A673 (cell line): ENCODE measurements around the gene ZSCAN10. TPM values are rescaled to one million over a fixed set of nuclear protein-coding genes. Genes with fewer than 3 reads are reported as not detected.

Experiments
- BruUV-seq: library from RNA; stranded (reverse); fragments of 400-500 nt; replicated peaks from 2 replicates; lab custom pipeline; 2021; lab: Mats Ljungman, UMichigan
- CTCF ChIA-PET: fragments of 300-600 bp; sonication (Branson Sonifier 250); formaldehyde crosslinking; loops from one replicate; lab custom pipeline; 2022; ENCODE audit warnings: antibody characterized with exemption; lab: Charles Lee
- POLR2A ChIA-PET: fragments of 300-600 bp; sonication (Branson Sonifier 250); formaldehyde crosslinking; loops from one replicate; lab custom pipeline; 2022; ENCODE audit warnings: antibody characterized with exemption; ENCODE audit not compliant: low non-redundant PET; lab: Charles Lee
- DNase-seq: peaks from one replicate; pipeline ENCODE4 v3.0.0-alpha.2; 2015; ENCODE audit warnings: low spot score
- H3K27ac ChIP-seq: fragments of 200-600 bp; sonication (generic); 2 replicates; pipeline ENCODE4 v1.5.1; 2016; ENCODE audit warnings: mixed run types, low read depth, mild to moderate bottlenecking, mixed read lengths, antibody characterized with exemption, low read length; ENCODE audit not compliant: poor library complexity, severe bottlenecking
- H3K27me3 ChIP-seq: fragments of 200-600 bp; sonication (generic); replicated peaks from 2 replicates; pipeline ENCODE4 v1.6.1; 2017; ENCODE audit warnings: mixed run types, low read depth, mild to moderate bottlenecking, mixed read lengths, antibody characterized with exemption, low read length; ENCODE audit not compliant: insufficient read depth, poor library complexity
- H3K36me3 ChIP-seq: fragments of 200-600 bp; sonication (generic); 2 replicates; pipeline ENCODE4 v1.6.1; 2016; ENCODE audit warnings: mixed run types, mild to moderate bottlenecking, mixed read lengths, antibody characterized with exemption, low read length; ENCODE audit not compliant: insufficient read depth, poor library complexity, severe bottlenecking
- H3K4me1 ChIP-seq: fragments of 200-600 bp; sonication (generic); 2 replicates; pipeline ENCODE4 v1.6.1; 2017; ENCODE audit warnings: mixed run types, mild to moderate bottlenecking, mixed read lengths, antibody characterized with exemption, low read length; ENCODE audit not compliant: insufficient read depth, poor library complexity, severe bottlenecking
- H3K4me3 ChIP-seq: fragments of 200-600 bp; sonication (generic); 2 replicates; pipeline ENCODE4 v1.5.1; 2016; ENCODE audit warnings: low read depth, mixed run types, mild to moderate bottlenecking, mixed read lengths, low read length; ENCODE audit not compliant: poor library complexity, severe bottlenecking
- H3K9me3 ChIP-seq: fragments of 200-600 bp; sonication (generic); 2 replicates; pipeline ENCODE4 v1.6.1; 2016; ENCODE audit warnings: mixed run types, low read depth, mild to moderate bottlenecking, mixed read lengths, antibody characterized with exemption, low read length; ENCODE audit not compliant: poor library complexity, severe bottlenecking
- EZH2 ChIP-seq: fragments of 200-600 bp; sonication (generic); IDR thresholded peaks from 2 replicates; pipeline ENCODE4 v1.6.1; 2017; ENCODE audit warnings: borderline replicate concordance, low read depth, mild to moderate bottlenecking, mixed read lengths, antibody characterized with exemption, low read length; ENCODE audit not compliant: poor library complexity, severe bottlenecking
- intact Hi-C: fragments of 100-400 bp; cut with micrococcal nuclease; formaldehyde crosslinking; loops from one replicate; pipeline ENCODE4 v1.10.0; 2022; ENCODE audit not compliant: unreplicated experiment
- total RNA-seq: library from RNA; stranded (reverse); gene quantifications from 2 replicates; pipeline ENCODE4 v1.2.3, GENCODE V29; 2021
- TF ChIP-seq, protein P1 (sequence below): fragments of 300-800, 200-600 bp; sonication (generic); conservative IDR thresholded peaks from 2 replicates; pipeline ENCODE4 v1.5.1; 2017; ENCODE audit warnings: low read depth, mild to moderate bottlenecking, antibody characterized with exemption, low read length, moderate library complexity, mixed read lengths

ZSCAN10 gene
- total RNA-seq, 1 experiment from 2014 or later = not detected

GRCh38 chr16:3044708-3045107 is 54.4 kb downstream of the ZSCAN10 start:
- POLR2A ChIA-PET = no interaction called here
- Histone ChIP-seq H3K27me3 (peaks cover 20% of the 10 kb centered on the region), H3K4me3 (no peak overlapping the region)

GRCh38 chr16:3042376-3042775 is 56.7 kb downstream of the ZSCAN10 start:
- Histone ChIP-seq H3K4me3 (no peak overlapping the region), H3K4me1 (no peaks in the 10 kb centered on the region), H3K9me3 (no peaks in the 10 kb centered on the region), H3K27ac (no peak overlapping the region), H3K36me3 (no peaks in the 10 kb centered on the region), H3K27me3 (peaks cover 35% of the 10 kb centered on the region)
- intact Hi-C loops = no loop called here
- ChIA-PET CTCF (interaction anchor here (2.4 kb wide), 1 partner anchor 11 kb away, joined by 15 read pairs; no protein-coding TSS in a partner anchor), POLR2A (no interaction called here)
- TF ChIP-seq EZH2 = no peak
- TF ChIP-seq, protein P1, sequence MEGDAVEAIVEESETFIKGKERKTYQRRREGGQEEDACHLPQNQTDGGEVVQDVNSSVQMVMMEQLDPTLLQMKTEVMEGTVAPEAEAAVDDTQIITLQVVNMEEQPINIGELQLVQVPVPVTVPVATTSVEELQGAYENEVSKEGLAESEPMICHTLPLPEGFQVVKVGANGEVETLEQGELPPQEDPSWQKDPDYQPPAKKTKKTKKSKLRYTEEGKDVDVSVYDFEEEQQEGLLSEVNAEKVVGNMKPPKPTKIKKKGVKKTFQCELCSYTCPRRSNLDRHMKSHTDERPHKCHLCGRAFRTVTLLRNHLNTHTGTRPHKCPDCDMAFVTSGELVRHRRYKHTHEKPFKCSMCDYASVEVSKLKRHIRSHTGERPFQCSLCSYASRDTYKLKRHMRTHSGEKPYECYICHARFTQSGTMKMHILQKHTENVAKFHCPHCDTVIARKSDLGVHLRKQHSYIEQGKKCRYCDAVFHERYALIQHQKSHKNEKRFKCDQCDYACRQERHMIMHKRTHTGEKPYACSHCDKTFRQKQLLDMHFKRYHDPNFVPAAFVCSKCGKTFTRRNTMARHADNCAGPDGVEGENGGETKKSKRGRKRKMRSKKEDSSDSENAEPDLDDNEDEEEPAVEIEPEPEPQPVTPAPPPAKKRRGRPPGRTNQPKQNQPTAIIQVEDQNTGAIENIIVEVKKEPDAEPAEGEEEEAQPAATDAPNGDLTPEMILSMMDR = no peak
- no TSS peak for BruUV-seq
- DNase-seq = no peak

More at GRCh38 chr16:3044708-3045107, 54.4 kb downstream of the ZSCAN10 start:
- intact Hi-C loops = no loop called here
- H3K27ac ChIP-seq = no peak overlapping the region
- no TSS peak for BruUV-seq
- no peaks in the 10 kb centered on the region for H3K36me3 ChIP-seq
- DNase-seq = no peak
- no peaks in the 10 kb centered on the region for H3K9me3 ChIP-seq
- TF ChIP-seq, protein P1 = no peak
- TF ChIP-seq EZH2 = no peak
- CTCF ChIA-PET = no interaction called here
- no peaks in the 10 kb centered on the region for H3K4me1 ChIP-seq

DNA sequence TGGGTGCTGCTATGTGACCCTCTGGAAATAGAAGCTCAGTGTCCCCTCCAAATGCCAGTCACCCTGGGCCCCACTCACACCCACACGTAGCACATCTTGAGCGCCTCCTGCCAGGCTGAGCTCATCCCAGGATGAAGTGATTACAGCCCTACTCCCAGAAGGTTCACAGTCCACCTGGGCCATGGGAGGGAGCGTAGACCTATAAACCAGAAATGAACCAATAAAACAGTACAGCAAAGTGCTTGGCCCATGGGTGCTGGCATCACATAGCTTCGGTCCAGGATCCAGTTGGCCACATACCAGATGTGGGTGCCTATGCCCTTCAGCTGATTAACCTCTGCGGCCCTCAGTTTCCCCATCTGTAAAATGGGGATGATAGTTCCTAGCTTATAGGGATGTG is 60.2 kb downstream of the ZSCAN10 start:
- no peaks in the 10 kb centered on the region for H3K36me3 ChIP-seq
- TF ChIP-seq, protein P1 = no peak
- TF ChIP-seq EZH2 = no peak
- CTCF ChIA-PET = no interaction called here
- H3K27ac ChIP-seq = no peak overlapping the region
- POLR2A ChIA-PET = no interaction called here
- H3K9me3 ChIP-seq = no peaks in the 10 kb centered on the region
- H3K27me3 ChIP-seq = peaks cover 50% of the 10 kb centered on the region
- no peaks in the 10 kb centered on the region for H3K4me1 ChIP-seq
- no peak for DNase-seq
- intact Hi-C loops = no loop called here
- no TSS peak for BruUV-seq
- H3K4me3 ChIP-seq = no peak overlapping the region

Other genes starting within 250 kb of the ZSCAN10 start
- not detected in 2 replicates for gene PRSS22, start 241.1 kb downstream of the ZSCAN10 start, total RNA-seq
- 23.9 and 28.5 TPM in 2 replicates for gene FLYWCH2, start 216.1 kb downstream of the ZSCAN10 start, total RNA-seq
- gene FLYWCH1, start 187.4 kb downstream of the ZSCAN10 start, total RNA-seq = 46.8 and 47.0 TPM in 2 replicates
- 0.49 and 1.6 TPM in 2 replicates for gene KREMEN2, start 135.0 kb downstream of the ZSCAN10 start, total RNA-seq
- gene PAQR4, start 129.9 kb downstream of the ZSCAN10 start, total RNA-seq = 46.5 and 49.7 TPM in 2 replicates
- 120 and 128 TPM in 2 replicates for gene PKMYT1, start 118.8 kb downstream of the ZSCAN10 start, total RNA-seq
- not detected in 2 replicates for gene CLDN9, start 86.4 kb downstream of the ZSCAN10 start, total RNA-seq
- 0.21 and 0.31 TPM in 2 replicates for gene CLDN6, start 81.1 kb downstream of the ZSCAN10 start, total RNA-seq
- gene TNFRSF12A, start 78.9 kb downstream of the ZSCAN10 start, total RNA-seq = 23.7 and 39.5 TPM in 2 replicates
- gene HCFC1R1, start 75.4 kb downstream of the ZSCAN10 start, total RNA-seq = 46.6 and 51.4 TPM in 2 replicates
- gene THOC6, start 75.3 kb downstream of the ZSCAN10 start, total RNA-seq = 52.5 and 59.3 TPM in 2 replicates
- not detected in 2 replicates for gene BICDL2, start 62.4 kb downstream of the ZSCAN10 start, total RNA-seq
- gene MMP25, start 52.7 kb downstream of the ZSCAN10 start, total RNA-seq = 0.80 and 1.3 TPM in 2 replicates
- 4.5 and 7.7 TPM in 2 replicates for gene IL32, start 33.7 kb downstream of the ZSCAN10 start, total RNA-seq
- 16.8 and 19.0 TPM in 2 replicates for gene ZNF205, start 13.3 kb upstream of the ZSCAN10 start, total RNA-seq
- gene ZNF213, start 35.7 kb upstream of the ZSCAN10 start, total RNA-seq = 16.0 and 16.1 TPM in 2 replicates
- gene OR1F1, start 88.9 kb upstream of the ZSCAN10 start, total RNA-seq = not detected in 2 replicates
- gene ZNF200, start 135.9 kb upstream of the ZSCAN10 start, total RNA-seq = 10.8 and 13.0 TPM in 2 replicates
- gene MEFV, start 157.3 kb upstream of the ZSCAN10 start, total RNA-seq = not detected in 2 replicates
- gene ZNF263, start 184.2 kb upstream of the ZSCAN10 start, total RNA-seq = 30.0 and 34.8 TPM in 2 replicates
- gene TIGD7, start 206.1 kb upstream of the ZSCAN10 start, total RNA-seq = 5.7 and 7.9 TPM in 2 replicates
- gene ZNF75A, start 206.2 kb upstream of the ZSCAN10 start, total RNA-seq = 40.9 and 44.5 TPM in 2 replicates